Thyroid gland (tissue), 4 donors: Measurements from ENCODE around the gene RGP1.

Source experiments
- POLR2A ChIP-seq, 2 donors: fragments of 450-650 bp; IDR thresholded peaks; one replicate each; pipeline ENCODE4 v1.6.1; 2017; ENCODE audit warnings: antibody characterized with exemption in 2 of 2, mild to moderate bottlenecking in 2 of 2, moderate library complexity in 1 of 2
- TF ChIP-seq, protein P1 (sequence below), 6 experiments: fragments of 200-600 bp in 3 of 6; fragments of 450-650 bp in 3 of 6; sonication (generic) in 3 of 6; IDR thresholded peaks; one replicate each; pipeline ENCODE4 v1.5.1; 2016 to 2019; ENCODE audit warnings: antibody characterized with exemption in 6 of 6, mild to moderate bottlenecking in 2 of 6, inconsistent platforms in 1 of 6, moderate library complexity in 1 of 6

GRCh38 chr9:35729700-35730485 is 19.2 kb upstream of the RGP1 start:
- TF ChIP-seq, protein P1, sequence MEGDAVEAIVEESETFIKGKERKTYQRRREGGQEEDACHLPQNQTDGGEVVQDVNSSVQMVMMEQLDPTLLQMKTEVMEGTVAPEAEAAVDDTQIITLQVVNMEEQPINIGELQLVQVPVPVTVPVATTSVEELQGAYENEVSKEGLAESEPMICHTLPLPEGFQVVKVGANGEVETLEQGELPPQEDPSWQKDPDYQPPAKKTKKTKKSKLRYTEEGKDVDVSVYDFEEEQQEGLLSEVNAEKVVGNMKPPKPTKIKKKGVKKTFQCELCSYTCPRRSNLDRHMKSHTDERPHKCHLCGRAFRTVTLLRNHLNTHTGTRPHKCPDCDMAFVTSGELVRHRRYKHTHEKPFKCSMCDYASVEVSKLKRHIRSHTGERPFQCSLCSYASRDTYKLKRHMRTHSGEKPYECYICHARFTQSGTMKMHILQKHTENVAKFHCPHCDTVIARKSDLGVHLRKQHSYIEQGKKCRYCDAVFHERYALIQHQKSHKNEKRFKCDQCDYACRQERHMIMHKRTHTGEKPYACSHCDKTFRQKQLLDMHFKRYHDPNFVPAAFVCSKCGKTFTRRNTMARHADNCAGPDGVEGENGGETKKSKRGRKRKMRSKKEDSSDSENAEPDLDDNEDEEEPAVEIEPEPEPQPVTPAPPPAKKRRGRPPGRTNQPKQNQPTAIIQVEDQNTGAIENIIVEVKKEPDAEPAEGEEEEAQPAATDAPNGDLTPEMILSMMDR (IDR thresholded peaks at IDR 0.05): peak in 4 of 6 experiments; percentile 10 to 48 (median 40)
- no peak for TF ChIP-seq POLR2A (IDR thresholded peaks at IDR 0.05)
